Osteocyte (in vitro differentiated cells): ENCODE results near the gene VPS25. TPM values are rescaled to one million over a fixed set of nuclear protein-coding genes. Genes with fewer than 3 reads are reported as not detected.
A peak's percentile ranks its signal among the peaks of the same experiment; 100 is the strongest.

Source experiments
- DNase-seq: peaks from one replicate; pipeline ENCODE4 v3.0.0; 2021; ENCODE audit warnings: mixed read lengths; ENCODE audit not compliant: unreplicated experiment; ENCODE audit errors: extremely low spot score
- H3K27ac Mint-ChIP-seq: one replicate; pipeline ENCODE4 v1.8.0; 2021; ENCODE audit warnings: mild to moderate bottlenecking, mixed read lengths; ENCODE audit not compliant: unreplicated experiment
- H3K27me3 Mint-ChIP-seq: one replicate; pipeline ENCODE4 v1.8.0; 2021; ENCODE audit warnings: mixed read lengths; ENCODE audit not compliant: unreplicated experiment
- H3K36me3 Mint-ChIP-seq: one replicate; pipeline ENCODE4 v1.8.0; 2021; ENCODE audit warnings: mixed read lengths; ENCODE audit not compliant: unreplicated experiment
- H3K4me1 Mint-ChIP-seq: one replicate; pipeline ENCODE4 v1.8.0; 2021; ENCODE audit warnings: mixed read lengths; ENCODE audit not compliant: unreplicated experiment
- H3K4me3 Mint-ChIP-seq: one replicate; pipeline ENCODE4 v1.8.0; 2021; ENCODE audit warnings: mild to moderate bottlenecking, moderate library complexity, mixed read lengths; ENCODE audit not compliant: unreplicated experiment
- H3K9me3 Mint-ChIP-seq: one replicate; pipeline ENCODE4 v1.8.0; 2021; ENCODE audit warnings: mixed read lengths; ENCODE audit not compliant: unreplicated experiment
- total RNA-seq: library from RNA; stranded (reverse); gene quantifications from 2 replicates; pipeline ENCODE4 v1.2.1, GENCODE V29; 2021
- TF ChIP-seq, protein P1 (sequence below): fragments of 200-600 bp; sonication (generic); IDR thresholded peaks from 2 replicates; pipeline ENCODE4 v1.5.0; 2021; ENCODE audit warnings: antibody characterized with exemption, mild to moderate bottlenecking, moderate library complexity

Gene VPS25
- total RNA-seq, 1 donor from 2014 or later, result 63.9 TPM

DNA sequence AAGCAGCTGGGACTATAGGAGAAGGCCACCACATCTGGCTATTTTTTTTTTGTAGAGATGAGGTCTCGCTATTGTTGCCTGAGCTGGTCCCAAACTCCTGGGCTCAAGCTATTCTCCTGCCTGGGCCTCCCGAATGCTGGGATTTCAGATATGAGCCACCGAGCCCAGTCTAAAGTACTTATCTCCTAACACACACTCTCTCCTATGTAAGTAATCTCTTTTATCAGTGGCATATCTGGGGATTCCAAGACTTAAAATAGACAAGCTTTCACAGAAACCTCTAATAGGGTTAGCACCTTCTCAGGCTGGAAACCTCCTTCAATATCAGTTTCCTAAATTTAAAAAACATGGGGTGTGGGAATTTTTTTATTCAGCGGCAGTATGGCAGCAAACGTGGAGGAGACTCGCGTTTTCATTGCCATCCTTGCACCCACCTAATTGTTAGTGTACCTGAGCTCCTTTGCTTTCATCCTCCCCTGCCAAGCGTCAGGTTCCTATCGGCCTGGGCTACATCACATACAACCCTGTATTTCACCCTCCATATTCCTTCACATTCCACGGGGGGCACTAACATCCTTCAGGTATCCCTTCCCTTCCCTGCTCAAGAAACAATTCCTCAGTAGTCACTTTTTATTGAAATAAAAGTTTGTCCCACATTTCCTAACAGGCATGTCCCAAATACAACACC lies 29.5 kb upstream of the VPS25 start:
- no peaks in the 10 kb centered on the region for H3K9me3 Mint-ChIP-seq
- peak overlapping the region; percentile 91 for H3K4me3 Mint-ChIP-seq
- peaks cover 16% of the 10 kb centered on the region for H3K27me3 Mint-ChIP-seq
- peaks cover 15% of the 10 kb centered on the region for H3K4me1 Mint-ChIP-seq
- TF ChIP-seq, protein P1, sequence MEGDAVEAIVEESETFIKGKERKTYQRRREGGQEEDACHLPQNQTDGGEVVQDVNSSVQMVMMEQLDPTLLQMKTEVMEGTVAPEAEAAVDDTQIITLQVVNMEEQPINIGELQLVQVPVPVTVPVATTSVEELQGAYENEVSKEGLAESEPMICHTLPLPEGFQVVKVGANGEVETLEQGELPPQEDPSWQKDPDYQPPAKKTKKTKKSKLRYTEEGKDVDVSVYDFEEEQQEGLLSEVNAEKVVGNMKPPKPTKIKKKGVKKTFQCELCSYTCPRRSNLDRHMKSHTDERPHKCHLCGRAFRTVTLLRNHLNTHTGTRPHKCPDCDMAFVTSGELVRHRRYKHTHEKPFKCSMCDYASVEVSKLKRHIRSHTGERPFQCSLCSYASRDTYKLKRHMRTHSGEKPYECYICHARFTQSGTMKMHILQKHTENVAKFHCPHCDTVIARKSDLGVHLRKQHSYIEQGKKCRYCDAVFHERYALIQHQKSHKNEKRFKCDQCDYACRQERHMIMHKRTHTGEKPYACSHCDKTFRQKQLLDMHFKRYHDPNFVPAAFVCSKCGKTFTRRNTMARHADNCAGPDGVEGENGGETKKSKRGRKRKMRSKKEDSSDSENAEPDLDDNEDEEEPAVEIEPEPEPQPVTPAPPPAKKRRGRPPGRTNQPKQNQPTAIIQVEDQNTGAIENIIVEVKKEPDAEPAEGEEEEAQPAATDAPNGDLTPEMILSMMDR, result peak; percentile 22
- peak overlapping the region; percentile 89 for H3K27ac Mint-ChIP-seq
- no peak for DNase-seq
- no peaks in the 10 kb centered on the region for H3K36me3 Mint-ChIP-seq

DNA sequence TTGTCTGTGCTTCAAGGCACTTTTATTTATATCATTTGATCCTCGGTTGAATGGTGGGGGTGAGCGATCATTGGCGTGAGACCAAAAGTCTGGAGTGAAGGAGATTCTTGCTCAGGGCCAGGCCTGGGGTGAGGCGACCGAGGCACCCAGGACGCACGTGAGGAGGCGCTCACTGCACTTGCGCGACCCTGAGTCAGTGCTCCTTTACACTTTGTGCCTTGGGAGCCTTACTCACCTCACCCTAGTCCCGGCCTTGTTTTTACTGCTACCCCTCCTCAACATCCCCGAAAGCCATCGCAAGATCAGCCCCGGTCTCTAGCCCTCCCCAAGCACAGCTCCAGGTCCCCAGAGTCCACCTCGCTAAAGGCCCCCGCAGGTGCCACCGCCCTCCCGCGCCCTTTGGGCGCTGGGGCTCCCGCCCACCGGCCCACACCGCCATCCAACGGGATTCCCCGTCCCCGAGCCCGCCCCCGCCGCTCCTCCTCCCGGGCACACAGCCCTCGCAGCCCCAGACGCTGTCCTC lies 28.9 kb upstream of the VPS25 start:
- peaks cover 15% of the 10 kb centered on the region for H3K4me1 Mint-ChIP-seq
- TF ChIP-seq, protein P1, result no peak

DNA sequence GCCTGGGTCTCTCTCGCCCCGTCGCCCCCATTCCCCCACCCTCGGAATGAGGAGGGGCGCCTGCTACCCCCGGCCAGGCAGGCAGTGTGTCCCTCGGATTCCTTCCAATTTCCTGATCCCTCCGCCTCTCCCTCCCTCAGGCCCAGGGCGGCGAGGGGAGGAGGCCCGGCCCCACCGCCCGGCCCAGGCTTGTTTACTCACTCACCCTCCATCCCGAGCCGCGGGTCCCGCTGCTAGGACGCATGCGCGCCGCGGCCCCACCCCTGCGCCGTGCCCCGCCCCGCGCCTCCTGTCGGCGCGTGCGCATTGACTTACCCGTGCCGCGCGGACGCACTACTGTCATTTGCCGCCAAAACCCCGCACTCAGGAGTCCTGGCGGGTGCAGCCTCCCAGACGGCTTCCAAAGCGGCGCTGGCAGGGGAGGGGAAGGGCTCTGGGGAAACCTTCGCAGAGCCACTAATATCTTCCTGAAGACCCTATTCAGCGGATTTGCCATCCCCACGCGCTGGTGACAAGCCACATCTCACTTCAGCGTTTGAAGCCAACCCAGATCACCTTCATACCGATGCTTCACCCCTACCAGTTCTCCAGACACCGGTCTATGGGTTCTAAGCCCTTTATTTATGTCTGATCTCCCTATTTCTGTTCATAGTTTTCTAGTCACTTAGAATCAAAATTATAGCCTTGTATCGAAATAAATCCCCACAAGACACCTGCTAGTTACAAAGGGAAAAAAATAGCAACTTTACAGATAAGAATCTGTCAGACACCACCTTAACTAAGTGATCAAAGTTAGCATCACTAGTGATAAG lies 28.2 kb upstream of the VPS25 start, which contains the start of gene EZH1:
TSS of gene EZH1 (minus strand) at position 235 of the 812 bp plus-strand sequence. CDS start 16,099 bp downstream, outside the sequence.
- TF ChIP-seq, protein P1, result no peak
- H3K27me3 Mint-ChIP-seq, result peaks cover 16% of the 10 kb centered on the region
- DNase-seq, result peak; percentile 98
- no peaks in the 10 kb centered on the region for H3K9me3 Mint-ChIP-seq
- peak within 1 kb of the TSS; percentile 91 for H3K4me3 Mint-ChIP-seq
- H3K36me3 Mint-ChIP-seq, result no peaks in the 10 kb centered on the region
- H3K4me1 Mint-ChIP-seq, result peaks cover 15% of the 10 kb centered on the region
- H3K27ac Mint-ChIP-seq, result peak within 1 kb of the TSS; percentile 89

More for the DNA sequence above, 28.9 kb upstream of the VPS25 start:
- Mint-ChIP-seq H3K4me3 (peak overlapping the region; percentile 91), H3K27me3 (peaks cover 16% of the 10 kb centered on the region), H3K9me3 (no peaks in the 10 kb centered on the region), H3K36me3 (no peaks in the 10 kb centered on the region), H3K27ac (peak overlapping the region; percentile 89)
- DNase-seq, result no peak

DNA sequence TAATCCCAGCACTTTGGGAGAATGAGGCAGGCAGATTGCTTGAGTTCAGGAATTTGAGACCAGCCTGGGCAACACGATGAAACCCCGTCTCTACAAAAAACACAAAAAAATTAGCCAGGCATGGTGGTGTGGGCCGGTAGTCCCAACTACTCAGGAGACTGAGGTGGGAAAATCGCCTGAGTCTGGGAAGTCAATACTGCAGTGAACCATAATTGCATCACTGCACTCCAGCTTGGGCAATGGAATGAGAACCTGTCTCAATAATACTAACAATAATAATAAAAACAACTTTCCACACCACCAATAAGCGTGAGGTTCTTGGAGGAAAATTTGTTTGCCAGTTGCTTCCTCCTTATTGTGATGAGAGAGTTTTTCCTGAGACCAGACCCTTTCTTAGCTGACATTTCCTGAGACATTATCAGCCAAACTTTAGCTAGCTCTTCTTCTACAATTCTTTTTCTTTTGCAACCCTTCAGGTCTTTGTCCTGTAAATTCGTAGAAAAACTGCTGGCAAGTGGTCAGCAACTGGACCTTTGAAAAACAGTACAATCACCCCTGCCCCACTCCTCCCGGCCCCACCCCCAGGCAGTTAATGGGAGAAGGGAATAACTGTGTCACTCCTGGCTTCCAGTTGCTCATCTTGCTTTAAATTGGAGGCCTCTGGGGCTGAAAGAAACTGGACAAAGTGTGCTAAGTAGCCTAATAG lies 24.9 kb upstream of the VPS25 start:
- Mint-ChIP-seq H3K9me3 (no peaks in the 10 kb centered on the region), H3K27me3 (peaks cover 33% of the 10 kb centered on the region), H3K27ac (no peak overlapping the region), H3K36me3 (no peaks in the 10 kb centered on the region), H3K4me1 (peaks cover 15% of the 10 kb centered on the region), H3K4me3 (no peak overlapping the region)
- no peak for DNase-seq
- TF ChIP-seq, protein P1, result no peak
